GM21786 (cell line): ENCODE measurements around the gene INPP4B.

Source experiments
- ATAC-seq: cut with Tn5 transposase; IDR thresholded peaks from one replicate; pipeline ENCODE4 v1.9.1; 2021; ENCODE audit not compliant: unreplicated experiment

INPP4B gene

DNA sequence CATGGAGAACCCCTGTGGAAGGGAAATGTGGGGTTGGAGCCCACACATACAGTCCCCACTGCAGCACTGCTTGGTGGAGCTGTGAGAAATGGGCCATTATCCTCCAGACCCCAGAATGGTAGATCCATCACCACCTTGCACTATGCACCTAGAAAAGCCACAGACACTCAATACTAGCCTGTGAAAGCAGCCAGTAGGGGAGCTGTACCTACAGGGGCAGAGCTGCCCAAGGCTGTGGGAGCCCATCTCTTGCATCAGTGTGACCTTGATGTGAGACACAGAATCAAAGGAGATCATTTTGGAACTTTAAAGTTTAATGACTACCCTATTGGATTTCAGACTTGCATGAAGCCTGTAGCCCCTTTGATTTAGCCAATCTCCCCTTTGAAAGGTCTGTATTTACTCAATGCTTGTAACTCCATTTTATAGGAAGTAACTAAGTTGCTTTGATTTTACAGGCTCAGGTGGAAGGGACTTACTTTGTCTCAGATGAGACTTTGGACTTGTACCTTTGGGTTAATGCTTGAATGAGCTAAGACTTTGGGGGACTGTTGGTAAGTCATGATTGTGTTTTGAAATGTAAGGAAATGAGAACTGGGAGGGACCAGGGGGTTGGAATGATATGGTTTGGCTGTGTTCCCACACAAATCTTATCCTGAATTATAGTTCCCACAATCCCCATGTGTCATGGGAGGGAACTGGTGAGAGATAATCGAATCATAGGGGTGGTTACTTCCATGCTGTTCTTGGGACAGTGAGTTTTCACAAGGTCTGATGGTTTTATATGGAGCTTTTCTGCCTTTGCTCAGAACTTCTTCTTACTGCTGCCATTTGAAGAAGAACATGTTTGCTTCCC, 352.6 kb downstream of the INPP4B start:
- no peak for ATAC-seq

DNA sequence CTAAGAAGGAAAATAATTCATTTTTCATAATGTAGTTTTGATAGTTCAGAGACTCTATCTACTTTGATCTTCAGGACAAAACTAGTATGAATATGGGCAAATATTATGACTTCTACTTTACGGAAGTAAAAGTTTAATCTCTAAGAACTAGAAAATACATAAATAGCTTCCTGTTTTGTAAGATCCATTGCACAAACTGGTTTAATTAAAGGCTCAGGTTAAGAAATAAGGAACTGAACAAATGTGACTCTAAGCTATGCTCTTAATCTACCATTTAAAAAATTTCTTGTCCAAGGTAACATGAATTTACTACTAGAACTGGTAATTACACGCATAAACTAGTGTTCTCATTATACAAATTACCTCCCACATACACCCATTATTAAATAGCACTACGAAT, 360.6 kb downstream of the INPP4B start:
- ATAC-seq: no peak

DNA sequence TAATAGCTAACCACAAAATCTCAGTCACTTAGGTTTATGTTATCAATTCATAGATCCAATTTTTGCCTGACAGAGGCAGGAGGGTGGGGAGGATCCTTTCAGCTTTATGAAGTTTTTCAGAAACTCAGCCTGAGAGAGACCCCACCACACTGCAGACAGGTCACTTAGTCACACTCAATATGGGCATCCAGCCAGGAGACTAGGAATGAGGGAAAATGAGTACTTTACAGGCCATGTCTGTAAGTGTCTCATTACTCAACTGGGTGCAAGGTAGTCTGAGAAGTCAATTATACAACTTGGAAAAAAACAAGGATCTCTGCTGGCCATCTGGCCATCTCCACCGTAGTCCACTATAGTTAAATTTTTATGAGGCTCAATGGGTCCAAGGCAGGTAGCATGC, 365.9 kb downstream of the INPP4B start:
- no peak for ATAC-seq

GRCh38 chr4:142475663-142476062, 370.4 kb downstream of the INPP4B start:
- no peak for ATAC-seq

DNA sequence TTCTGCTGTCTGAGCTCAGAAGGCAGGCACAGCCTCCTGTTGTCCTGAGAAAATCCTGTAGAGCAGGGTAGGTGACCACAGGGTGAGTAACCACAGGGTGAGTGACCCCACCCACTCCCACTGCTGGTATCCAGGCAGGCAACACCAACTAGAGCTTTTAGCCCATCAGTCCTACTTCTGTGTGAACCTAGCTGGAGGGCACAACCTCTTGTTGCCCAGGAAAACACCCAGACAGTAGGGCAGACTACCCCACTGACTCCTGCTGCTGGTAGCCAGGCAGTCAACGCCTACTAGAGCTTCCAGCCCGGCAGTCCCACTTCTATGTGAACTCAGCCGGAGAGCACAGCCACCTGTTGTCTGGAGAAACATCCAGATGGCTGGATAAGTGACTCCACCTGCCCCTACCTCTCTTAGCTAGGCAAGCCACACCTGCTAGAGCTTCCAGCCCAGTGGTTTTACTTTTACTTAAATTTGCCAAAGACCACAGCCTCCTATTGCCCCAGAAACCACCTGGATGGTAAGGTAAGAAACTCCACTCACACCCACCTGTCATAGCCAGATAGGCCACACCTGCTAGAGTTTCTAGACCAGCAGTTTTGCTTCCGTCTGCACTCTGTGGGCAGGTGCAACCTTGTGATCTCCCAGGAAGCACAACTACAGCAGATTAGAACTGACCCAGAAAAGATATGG, 371.6 kb downstream of the INPP4B start:
- ATAC-seq: no peak

- ATAC-seq: no peak
These were observed 372.2 kb downstream of the INPP4B start for GRCh38 chr4:142473960-142474338.

DNA sequence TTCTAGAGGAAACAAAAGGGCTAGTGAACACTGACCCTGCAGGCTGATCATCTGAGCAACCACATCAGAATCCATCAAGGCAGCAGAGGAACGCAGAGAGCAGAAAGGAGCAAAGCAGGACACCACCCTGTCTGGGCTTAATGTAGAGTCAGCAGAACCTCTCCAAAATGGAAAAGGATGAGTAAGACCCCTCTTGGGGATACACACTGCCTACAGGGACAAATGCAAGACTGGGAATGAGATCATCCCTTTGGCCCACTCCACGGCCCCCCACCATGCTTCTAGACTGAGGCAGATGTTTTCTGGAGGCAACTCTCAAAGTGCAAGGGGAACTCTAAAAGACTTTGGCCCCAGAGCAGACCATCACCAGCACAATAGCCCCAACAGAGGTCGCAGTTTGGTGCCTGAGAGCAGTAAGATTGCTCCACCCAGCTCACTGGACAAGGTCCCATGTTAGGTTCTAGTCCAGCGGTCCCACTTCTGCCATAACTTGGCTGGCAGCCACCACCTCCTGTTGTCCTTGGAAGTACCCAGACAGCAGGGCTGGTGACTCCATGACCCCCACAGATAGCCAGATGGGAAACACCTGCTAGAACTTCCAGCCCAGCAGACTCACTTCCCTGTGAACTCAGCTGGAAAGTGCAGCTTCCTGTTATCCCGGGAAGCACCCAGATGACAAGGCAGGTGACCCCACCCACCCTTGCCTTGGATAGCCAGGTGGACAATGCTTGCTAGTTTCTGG, 372.7 kb downstream of the INPP4B start:
- ATAC-seq: no peak

GRCh38 chr4:142467088-142467487, 379.0 kb downstream of the INPP4B start:
- no peak for ATAC-seq

GRCh38 chr4:142465526-142465925, 380.6 kb downstream of the INPP4B start:
- ATAC-seq: no peak

- no peak for ATAC-seq
These were observed 382.9 kb downstream of the INPP4B start for GRCh38 chr4:142463206-142463605.

DNA sequence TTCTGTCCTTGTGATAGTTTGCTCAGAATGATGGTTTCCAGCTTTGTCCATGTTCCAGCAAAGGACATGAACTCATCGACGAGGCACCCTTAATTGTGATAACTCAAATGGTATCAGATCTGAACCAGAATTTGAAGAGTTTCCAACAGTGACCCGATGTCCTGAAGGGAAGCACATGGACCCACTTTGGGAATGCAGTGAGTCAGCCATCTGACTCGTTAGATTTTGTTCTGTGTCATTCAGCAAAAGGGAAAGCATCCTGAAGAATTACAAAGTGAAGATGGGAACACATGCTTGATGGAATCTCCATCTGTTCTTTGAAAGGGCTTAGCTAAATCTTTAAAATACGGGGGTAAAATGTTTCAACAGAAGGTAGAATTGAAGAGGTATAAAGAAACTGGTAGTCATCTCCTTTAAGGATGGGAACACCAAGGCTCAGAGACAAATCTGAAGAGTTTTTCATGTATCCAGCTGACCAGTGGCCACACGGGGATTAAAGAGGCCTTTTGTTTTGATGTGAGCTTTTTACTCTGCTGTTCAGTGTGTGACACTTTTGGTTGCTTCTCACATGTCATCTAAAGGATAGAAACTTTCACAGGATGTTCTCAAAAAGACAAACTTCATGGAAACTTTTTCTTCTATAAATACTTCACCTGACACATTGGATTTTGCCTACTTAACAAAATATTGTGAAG, 393.8 kb downstream of the INPP4B start:
- ATAC-seq: no peak

DNA sequence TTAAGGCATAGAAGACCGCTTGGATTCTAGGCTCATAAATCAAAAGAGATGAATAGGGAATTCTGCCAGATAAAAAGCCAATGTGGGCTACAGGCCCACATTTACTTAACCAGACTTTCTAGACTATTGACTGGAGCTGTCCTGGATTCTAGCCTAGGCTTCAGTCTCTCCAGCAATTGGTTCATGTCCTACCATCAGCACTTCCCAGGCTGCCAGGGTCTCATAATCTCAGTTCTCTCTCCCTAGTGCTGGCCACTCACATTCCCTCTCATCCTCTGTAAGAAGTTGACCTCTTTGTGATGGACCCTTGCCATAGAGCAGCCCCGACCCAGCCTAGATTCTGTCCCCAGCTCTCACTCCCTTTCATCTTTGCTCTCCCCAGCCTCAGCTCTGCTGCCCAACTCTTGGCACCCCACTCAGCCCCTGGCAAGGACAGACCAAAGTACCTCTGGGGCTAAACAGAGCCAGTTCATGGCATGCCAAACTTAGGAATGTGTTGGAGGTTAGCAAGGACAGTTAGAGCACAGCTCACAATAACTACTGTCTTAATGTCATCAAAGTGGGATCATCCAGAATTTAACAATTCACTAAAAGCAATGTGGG, 396.2 kb downstream of the INPP4B start:
- no peak for ATAC-seq

- no peak for ATAC-seq
These were observed 399.1 kb downstream of the INPP4B start for GRCh38 chr4:142447009-142447408.

DNA sequence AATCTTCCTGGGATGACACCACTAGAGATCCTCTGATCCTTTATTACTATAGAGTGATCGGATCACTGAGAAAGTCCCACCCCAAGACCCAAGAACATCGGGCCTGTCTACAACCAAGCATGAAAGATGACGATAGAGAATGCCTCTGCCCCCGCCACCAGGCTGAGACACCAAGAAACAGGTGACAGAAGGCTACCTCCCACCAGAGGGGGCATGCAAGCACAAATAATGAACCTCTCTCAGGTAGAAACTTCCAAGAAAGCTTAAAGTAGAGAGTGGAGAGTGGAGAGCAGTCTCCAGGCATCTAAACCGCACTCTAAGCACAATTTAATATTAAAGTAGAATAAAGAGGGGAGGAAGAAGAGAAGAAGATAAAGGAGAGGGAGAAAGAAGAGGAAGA, 402.6 kb downstream of the INPP4B start:
- ATAC-seq: no peak

GRCh38 chr4:142440093-142440492, 406.0 kb downstream of the INPP4B start:
- no peak for ATAC-seq

GRCh38 chr4:142435599-142436235, 410.4 kb downstream of the INPP4B start:
- no peak for ATAC-seq

DNA sequence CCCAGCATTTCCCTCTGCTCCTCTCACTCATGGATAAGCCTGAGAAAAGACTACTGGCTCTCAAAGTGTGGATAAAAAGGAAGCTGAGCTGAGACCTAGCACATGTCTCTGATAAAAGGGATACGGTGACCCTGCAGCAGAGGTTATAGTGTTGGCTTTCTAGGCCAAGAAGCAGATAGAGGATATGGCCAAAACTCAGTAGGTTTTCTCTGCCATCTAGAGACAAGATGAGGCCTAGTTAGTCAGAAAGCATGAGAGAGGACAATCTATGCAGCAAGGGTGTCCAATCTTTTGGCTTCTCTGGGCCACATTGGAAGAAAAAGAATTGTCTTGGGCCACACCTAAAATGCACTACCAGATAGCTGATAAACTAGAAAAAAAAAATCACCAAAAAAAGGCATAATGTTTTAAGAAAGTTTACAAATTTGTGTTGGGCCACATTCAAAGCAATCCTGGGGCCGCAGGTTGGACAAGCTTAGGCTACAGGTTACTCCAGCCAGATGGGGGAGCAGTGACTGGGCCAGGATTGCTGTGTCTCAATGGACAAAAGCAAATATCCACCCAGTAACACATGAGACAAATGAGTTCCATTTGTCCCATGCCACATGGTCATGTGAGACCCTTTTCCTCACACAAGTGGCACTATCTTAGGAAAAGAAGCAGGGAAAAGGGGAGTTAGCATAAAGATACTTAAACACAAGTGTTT, 411.4 kb downstream of the INPP4B start:
- ATAC-seq: no peak

GRCh38 chr4:142428715-142429114, 417.4 kb downstream of the INPP4B start:
- no peak for ATAC-seq

- no peak for ATAC-seq
These were observed 418.6 kb downstream of the INPP4B start for GRCh38 chr4:142427456-142427855.

GRCh38 chr4:142423861-142424260, 422.2 kb downstream of the INPP4B start:
- no peak for ATAC-seq
